ENCODE measurements around the gene DBT.
"Not testable (repeated sequence)": the region's sequence is repeated elsewhere in the genome, so short reads cannot be mapped to it uniquely, and the experiment has no call there.

Gene DBT

DNA sequence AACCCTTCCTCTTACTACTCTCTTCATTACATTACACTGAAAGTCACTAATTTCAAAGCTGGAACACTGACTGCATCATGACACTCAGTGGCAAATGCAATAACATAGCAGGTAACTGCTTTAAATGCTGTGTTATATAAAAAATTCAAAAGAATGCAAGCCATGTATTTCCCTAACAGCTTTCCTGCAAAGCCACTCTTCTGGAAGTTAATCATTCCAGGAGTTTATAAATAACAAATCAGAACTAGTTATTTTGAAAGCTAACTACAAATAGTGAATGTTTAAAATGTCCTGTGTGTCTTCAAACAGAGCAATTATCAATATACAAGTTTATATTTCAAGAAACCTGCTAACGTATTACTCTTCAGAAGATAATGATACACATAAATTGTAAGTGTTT lies 34.5 kb downstream of the DBT start:
- no peak for DNase-seq (ENCODE audit: low spot score)
- TF ChIP-seq CTCF (IDR thresholded peaks at IDR 0.05; ENCODE audit: extremely low read depth, missing control alignments): no peak

GRCh38 chr1:100213141-100213540 lies 36.5 kb downstream of the DBT start:
- TF ChIP-seq CTCF (IDR thresholded peaks at IDR 0.05; ENCODE audit: extremely low read depth, missing control alignments): no peak
- DNase-seq (ENCODE audit: low spot score): no peak

GRCh38 chr1:100206301-100206700 lies 43.3 kb downstream of the DBT start:
- TF ChIP-seq CTCF (IDR thresholded peaks at IDR 0.05; ENCODE audit: extremely low read depth, missing control alignments): no peak
- DNase-seq (ENCODE audit: low spot score): no peak

GRCh38 chr1:100205593-100205992 lies 44.0 kb downstream of the DBT start:
- DNase-seq (ENCODE audit: low spot score): not testable (repeated sequence)

- DNase-seq (ENCODE audit: low spot score): not testable (repeated sequence)
Measured at GRCh38 chr1:100205103-100205502, 44.5 kb downstream of the DBT start.

DNA sequence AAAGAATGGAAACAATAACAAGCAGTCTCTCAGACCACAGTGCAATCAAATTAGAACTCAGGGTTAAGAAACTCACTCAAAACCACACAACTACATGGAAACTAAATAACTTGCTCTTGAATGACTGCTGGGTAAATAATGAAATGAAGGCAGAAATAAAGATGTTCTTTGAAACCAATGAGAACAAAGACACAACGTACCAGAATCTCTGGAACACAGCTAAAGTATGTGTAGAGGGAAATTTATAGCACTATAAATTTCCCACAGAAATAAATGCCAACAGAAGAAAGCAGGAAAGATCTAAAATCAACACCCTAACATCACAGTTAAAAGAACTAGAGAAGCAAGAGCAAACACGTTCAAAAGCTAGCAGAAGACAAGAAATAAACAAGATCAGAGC lies 46.9 kb downstream of the DBT start:
- not testable (repeated sequence) for DNase-seq (ENCODE audit: low spot score)

GRCh38 chr1:100200060-100200459 lies 49.6 kb downstream of the DBT start:
- DNase-seq (ENCODE audit: low spot score): not testable (repeated sequence)

GRCh38 chr1:100198596-100198995 lies 51.0 kb downstream of the DBT start:
- no peak for DNase-seq (ENCODE audit: low spot score)
- TF ChIP-seq CTCF (IDR thresholded peaks at IDR 0.05; ENCODE audit: extremely low read depth, missing control alignments): no peak

GRCh38 chr1:100188617-100189016 lies 61.0 kb downstream of the DBT start:
- no peak for TF ChIP-seq CTCF (IDR thresholded peaks at IDR 0.05; ENCODE audit: extremely low read depth, missing control alignments)
- no peak for DNase-seq (ENCODE audit: low spot score)

DNA sequence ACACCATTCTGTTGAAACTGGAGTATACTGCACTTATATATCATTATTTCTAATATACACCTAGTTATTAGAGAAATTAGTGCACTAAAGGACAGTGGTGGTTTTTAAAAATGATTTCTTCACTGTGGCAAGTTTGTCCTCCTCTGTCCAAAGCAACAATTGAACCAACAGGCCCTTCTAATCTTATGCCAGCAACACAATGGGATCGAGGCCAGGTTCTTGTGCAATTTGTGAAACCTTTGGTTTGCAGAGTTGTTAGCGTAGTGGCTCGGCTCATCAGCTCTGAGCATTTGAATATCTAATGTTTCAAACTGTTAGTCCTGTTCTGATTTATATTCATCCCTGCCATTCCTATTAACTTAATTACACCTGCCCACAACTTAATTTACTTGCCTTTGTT lies 61.7 kb downstream of the DBT start:
- TF ChIP-seq CTCF (IDR thresholded peaks at IDR 0.05; ENCODE audit: extremely low read depth, missing control alignments): no peak
- no peak for DNase-seq (ENCODE audit: low spot score)
